ENCODE results near the gene MACROH2A2.

- TF ChIP-seq CTCF (IDR thresholded peaks at IDR 0.05) (no peak), POLR2AphosphoS5 (IDR thresholded peaks at IDR 0.05; ENCODE audit: insufficient read depth in 1 of 2, low read depth in 1 of 2) (no peak)
These were observed 43.5 kb downstream of the MACROH2A2 start for GRCh38 chr10:70096016-70096704.
